Thyroid gland (tissue), 4 donors: ENCODE measurements around the gene CHAC1. TPM values are rescaled to one million over a fixed set of nuclear protein-coding genes. Genes with fewer than 3 reads are reported as not detected.

Experiments
- DNase-seq, 2 donors: peaks; one replicate each; pipeline ENCODE4 v3.0.0-alpha.2; 2019
- H3K27ac ChIP-seq, 3 donors: fragments of 200-600 bp; sonication (generic); 1 replicate in 2 of 3; 2 replicates in 1 of 3; pipeline ENCODE4 v1.5.1; 2016 to 2019; ENCODE audit warnings: mild to moderate bottlenecking in 1 of 3, moderate library complexity in 1 of 3
- H3K27me3 ChIP-seq: fragments of 200-600 bp; sonication (generic); one replicate; pipeline ENCODE4 v1.5.1; 2019
- H3K36me3 ChIP-seq, 2 donors: fragments of 200-600 bp; sonication (generic); one replicate each; pipeline ENCODE4 v1.5.1; 2016 to 2019
- H3K4me1 ChIP-seq, 2 donors: fragments of 200-600 bp; sonication (generic); one replicate each; pipeline ENCODE4 v1.5.1; 2017 to 2019
- H3K4me3 ChIP-seq, 3 donors: fragments of 200-600 bp; sonication (generic); replicated peaks in 1 of 3; 1 replicate in 2 of 3; 2 replicates in 1 of 3; pipeline ENCODE4 v1.5.1; 2016; ENCODE audit warnings: mild to moderate bottlenecking in 1 of 3
- H3K9me3 ChIP-seq: fragments of 200-600 bp; sonication (generic); one replicate; pipeline ENCODE4 v1.5.1; 2017
- POLR2A ChIP-seq, 2 donors: fragments of 450-650 bp; IDR thresholded peaks; one replicate each; pipeline ENCODE4 v1.6.1; 2017; ENCODE audit warnings: antibody characterized with exemption in 2 of 2, mild to moderate bottlenecking in 2 of 2, moderate library complexity in 1 of 2
- WGBS, 2 donors: methylation state at CpG; one replicate each; pipeline ENCODE4 v1.1.5; 2017; 5-methylcytosine and 5-hydroxymethylcytosine counted together
- intact Hi-C: fragments of 100-400 bp; cut with DNase I; formaldehyde crosslinking; loops from one replicate; pipeline ENCODE4 v1.15.1; 2023
- total RNA-seq, 4 donors: library from RNA; depleted of rRNA; stranded (reverse); fragments of >200 nt; gene quantifications; one replicate each; pipeline ENCODE4 v1.2.3, GENCODE V29; 2016
- TF ChIP-seq, protein P1 (sequence below), 6 experiments: fragments of 200-600 bp in 3 of 6; fragments of 450-650 bp in 3 of 6; sonication (generic) in 3 of 6; IDR thresholded peaks; one replicate each; pipeline ENCODE4 v1.5.1; 2016 to 2019; ENCODE audit warnings: antibody characterized with exemption in 6 of 6, mild to moderate bottlenecking in 2 of 6, inconsistent platforms in 1 of 6, moderate library complexity in 1 of 6

CHAC1 gene
- total RNA-seq, 4 donors from 2014 or later = 1.1 to 3.1 (median 1.8) TPM

DNA sequence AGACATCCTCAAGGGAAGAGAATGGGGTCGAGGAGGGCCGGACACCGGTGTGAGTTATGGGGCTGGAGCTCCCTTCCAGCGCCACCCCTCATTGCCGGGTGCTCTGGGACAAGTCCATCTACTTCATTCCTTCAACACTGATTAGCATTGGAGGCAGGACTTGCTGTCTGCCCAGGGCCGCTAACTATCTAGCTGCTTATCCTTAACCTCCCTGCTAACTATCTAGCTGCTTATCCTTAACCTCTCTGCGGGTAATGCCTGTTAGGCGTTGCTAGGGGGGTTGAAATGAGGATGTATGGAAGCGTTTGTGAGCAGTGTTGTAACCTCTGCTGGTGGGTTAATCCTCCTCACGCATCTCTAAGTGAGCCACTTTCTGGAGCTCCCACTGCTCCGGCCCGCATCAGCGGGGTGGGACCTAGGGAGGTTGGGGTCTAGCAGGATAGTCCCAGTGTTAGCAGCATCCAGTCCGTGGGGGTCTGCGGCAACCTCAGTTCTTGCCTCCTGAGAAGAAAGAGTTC lies 10.9 kb upstream of the CHAC1 start:
- peaks cover 15 to 30% of the 10 kb centered on the region in 2 donors for H3K4me1 ChIP-seq
- no peak for TF ChIP-seq POLR2A (IDR thresholded peaks at IDR 0.05)
- TF ChIP-seq, protein P1, sequence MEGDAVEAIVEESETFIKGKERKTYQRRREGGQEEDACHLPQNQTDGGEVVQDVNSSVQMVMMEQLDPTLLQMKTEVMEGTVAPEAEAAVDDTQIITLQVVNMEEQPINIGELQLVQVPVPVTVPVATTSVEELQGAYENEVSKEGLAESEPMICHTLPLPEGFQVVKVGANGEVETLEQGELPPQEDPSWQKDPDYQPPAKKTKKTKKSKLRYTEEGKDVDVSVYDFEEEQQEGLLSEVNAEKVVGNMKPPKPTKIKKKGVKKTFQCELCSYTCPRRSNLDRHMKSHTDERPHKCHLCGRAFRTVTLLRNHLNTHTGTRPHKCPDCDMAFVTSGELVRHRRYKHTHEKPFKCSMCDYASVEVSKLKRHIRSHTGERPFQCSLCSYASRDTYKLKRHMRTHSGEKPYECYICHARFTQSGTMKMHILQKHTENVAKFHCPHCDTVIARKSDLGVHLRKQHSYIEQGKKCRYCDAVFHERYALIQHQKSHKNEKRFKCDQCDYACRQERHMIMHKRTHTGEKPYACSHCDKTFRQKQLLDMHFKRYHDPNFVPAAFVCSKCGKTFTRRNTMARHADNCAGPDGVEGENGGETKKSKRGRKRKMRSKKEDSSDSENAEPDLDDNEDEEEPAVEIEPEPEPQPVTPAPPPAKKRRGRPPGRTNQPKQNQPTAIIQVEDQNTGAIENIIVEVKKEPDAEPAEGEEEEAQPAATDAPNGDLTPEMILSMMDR (IDR thresholded peaks at IDR 0.05) = no peak
- 22 to 37% methylated on average over 15 of the region's 15 CpGs for WGBS, 2 donors
- H3K36me3 ChIP-seq = no peaks in the 10 kb centered on the region
- DNase-seq = no peak
- no peaks in the 10 kb centered on the region for H3K27me3 ChIP-seq
- H3K9me3 ChIP-seq = no peaks in the 10 kb centered on the region
- H3K4me3 ChIP-seq = peak overlapping the region in 2 of 3 donors; percentile 21 to 47
- intact Hi-C loops = loop anchor here (5.0 to 10.0 kb wide), 2 partner anchors 35 to 72 kb away; no protein-coding TSS in a partner anchor
- H3K27ac ChIP-seq = peak overlapping the region; percentile 64 to 90 (median 89)

DNA sequence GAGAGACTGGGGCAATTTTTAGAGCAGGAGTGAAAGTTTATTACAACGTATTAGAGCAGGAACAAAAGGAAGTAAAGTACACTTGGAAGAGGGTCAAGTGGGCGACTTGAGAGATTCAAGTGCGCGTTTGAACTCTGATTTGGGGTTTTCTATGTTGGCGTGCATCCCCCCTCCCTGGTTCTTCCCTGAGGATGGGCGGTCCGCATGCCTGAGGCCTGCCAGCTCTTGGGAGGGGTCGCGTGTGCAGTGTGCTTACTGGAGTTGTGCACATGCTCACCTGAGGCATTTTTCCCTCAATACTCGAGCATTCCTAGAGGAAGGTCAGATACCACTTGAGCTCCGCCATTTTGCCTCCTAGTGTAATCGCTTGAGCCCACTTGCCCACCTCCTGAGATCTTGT lies 10.4 kb upstream of the CHAC1 start:
- WGBS, 2 donors = 24 to 33% methylated on average over 12 of the region's 12 CpGs
- H3K4me1 ChIP-seq = peaks cover 15 to 30% of the 10 kb centered on the region in 2 donors
- no peak overlapping the region for H3K4me3 ChIP-seq
- H3K9me3 ChIP-seq = no peaks in the 10 kb centered on the region
- TF ChIP-seq POLR2A (IDR thresholded peaks at IDR 0.05) = no peak
- TF ChIP-seq, protein P1 (IDR thresholded peaks at IDR 0.05) = no peak
- H3K27me3 ChIP-seq = no peaks in the 10 kb centered on the region
- H3K36me3 ChIP-seq = no peaks in the 10 kb centered on the region
- H3K27ac ChIP-seq = peak overlapping the region in 2 of 3 donors; percentile 89 to 90
- intact Hi-C loops = loop anchor here (5.0 to 10.0 kb wide), 2 partner anchors 36 to 72 kb away; no protein-coding TSS in a partner anchor
- DNase-seq = peak; percentile 51 to 68

DNA sequence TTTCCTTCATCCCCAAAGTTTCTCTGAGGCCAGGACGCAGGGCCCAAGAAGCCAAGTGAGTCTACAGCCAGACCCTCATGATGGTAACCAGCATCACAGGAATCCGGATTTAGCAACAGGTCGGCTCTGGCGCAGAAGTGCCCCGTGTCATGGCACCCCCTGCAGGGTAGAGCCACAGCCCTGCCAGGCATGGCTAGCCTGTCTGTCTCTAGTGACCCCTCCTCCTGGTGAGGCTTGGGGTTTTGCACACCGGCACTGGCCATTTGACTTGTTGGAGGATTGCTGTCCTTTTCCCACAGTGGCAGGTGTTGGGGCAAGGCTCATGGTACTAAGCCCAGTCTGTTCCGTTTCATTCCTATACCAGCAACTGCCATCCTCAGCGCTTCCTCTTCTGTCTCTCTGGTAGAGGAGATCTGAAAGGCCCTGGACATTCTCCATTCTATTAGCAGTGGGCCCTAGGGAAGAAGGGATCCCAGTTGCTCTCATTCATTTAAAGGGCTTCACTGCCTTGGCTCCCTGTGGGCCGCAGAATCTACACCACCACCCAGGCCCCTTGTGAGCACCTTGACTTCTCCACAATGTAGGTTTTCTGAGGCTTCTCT lies 9.4 kb upstream of the CHAC1 start:
- no peak overlapping the region for H3K27ac ChIP-seq
- peaks cover 15 to 30% of the 10 kb centered on the region in 2 donors for H3K4me1 ChIP-seq
- 96 to 97% methylated on average over 7 to 8 of the region's 9 CpGs for WGBS, 2 donors
- no peak for DNase-seq
- TF ChIP-seq, protein P1 (IDR thresholded peaks at IDR 0.05) = no peak
- TF ChIP-seq POLR2A (IDR thresholded peaks at IDR 0.05) = no peak
- no peaks in the 10 kb centered on the region for H3K36me3 ChIP-seq
- intact Hi-C loops = loop anchor here (5.0 to 10.0 kb wide), 2 partner anchors 37 to 71 kb away; no protein-coding TSS in a partner anchor
- H3K27me3 ChIP-seq = no peaks in the 10 kb centered on the region
- H3K9me3 ChIP-seq = no peaks in the 10 kb centered on the region
- H3K4me3 ChIP-seq = no peak overlapping the region

DNA sequence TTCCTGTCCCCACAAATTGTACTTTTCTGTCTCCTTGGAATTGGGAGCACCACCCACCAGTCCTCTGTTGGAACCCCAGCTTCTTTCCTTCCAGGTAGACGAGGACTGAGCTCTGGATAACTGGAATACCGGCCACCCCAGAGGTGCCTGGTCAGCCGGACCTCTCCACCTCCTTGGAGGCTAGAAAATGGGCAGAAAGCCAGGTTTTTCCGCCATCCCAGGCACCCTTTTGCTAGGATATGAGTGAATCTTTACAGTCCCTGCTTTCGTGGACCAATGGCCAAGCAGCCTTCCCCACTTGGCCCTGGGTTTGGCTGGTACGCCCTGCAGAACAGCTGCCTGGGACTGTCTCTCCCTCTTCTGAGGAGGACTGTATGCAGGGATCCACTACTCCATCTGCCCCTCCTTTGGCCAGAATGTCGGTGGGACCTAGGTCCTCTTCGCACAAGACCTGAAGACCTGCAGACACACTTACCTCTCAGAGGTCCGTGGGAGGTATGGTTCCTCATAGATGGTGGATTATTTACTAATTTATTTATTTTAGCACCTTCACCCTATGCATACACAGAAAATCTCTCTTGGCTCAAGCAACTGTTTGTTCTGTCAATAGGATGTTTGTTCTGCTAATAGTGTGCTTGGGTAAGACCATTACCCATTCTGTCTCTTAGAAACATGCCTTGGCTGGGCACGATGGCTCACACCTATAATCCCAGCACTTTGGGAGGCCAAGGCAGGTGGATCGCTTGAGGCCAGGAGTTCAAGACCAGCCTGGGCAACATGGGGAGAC lies 8.6 kb upstream of the CHAC1 start:
- H3K27ac ChIP-seq = no peak overlapping the region

More for the DNA sequence above, 8.6 kb upstream of the CHAC1 start:
- H3K4me1 ChIP-seq = peaks cover 15 to 27% of the 10 kb centered on the region in 2 donors
- H3K27me3 ChIP-seq = no peaks in the 10 kb centered on the region
- intact Hi-C loops = loop anchor here (5.0 to 10.0 kb wide), 2 partner anchors 37 to 70 kb away; no protein-coding TSS in a partner anchor
- WGBS, 2 donors = 87 to 94% methylated on average over 10 to 11 of the region's 11 CpGs
- no peak overlapping the region for H3K4me3 ChIP-seq
- no peak for TF ChIP-seq POLR2A (IDR thresholded peaks at IDR 0.05)
- TF ChIP-seq, protein P1 (IDR thresholded peaks at IDR 0.05) = no peak
- no peaks in the 10 kb centered on the region for H3K36me3 ChIP-seq
- H3K9me3 ChIP-seq = no peaks in the 10 kb centered on the region
- DNase-seq = no peak
